NCI-H524 treated with DMSO at 0.1 percent for 48 hours (cell line): ENCODE results near the gene JUND.
"Not testable (repeated sequence)": the region's sequence is repeated elsewhere in the genome, so short reads cannot be mapped to it uniquely, and the experiment has no call there.

Experiments
- DNase-seq: peaks from one replicate; lab custom pipeline; 2025; lab: John Stamatoyannopoulos, UW

The JUND gene

DNA sequence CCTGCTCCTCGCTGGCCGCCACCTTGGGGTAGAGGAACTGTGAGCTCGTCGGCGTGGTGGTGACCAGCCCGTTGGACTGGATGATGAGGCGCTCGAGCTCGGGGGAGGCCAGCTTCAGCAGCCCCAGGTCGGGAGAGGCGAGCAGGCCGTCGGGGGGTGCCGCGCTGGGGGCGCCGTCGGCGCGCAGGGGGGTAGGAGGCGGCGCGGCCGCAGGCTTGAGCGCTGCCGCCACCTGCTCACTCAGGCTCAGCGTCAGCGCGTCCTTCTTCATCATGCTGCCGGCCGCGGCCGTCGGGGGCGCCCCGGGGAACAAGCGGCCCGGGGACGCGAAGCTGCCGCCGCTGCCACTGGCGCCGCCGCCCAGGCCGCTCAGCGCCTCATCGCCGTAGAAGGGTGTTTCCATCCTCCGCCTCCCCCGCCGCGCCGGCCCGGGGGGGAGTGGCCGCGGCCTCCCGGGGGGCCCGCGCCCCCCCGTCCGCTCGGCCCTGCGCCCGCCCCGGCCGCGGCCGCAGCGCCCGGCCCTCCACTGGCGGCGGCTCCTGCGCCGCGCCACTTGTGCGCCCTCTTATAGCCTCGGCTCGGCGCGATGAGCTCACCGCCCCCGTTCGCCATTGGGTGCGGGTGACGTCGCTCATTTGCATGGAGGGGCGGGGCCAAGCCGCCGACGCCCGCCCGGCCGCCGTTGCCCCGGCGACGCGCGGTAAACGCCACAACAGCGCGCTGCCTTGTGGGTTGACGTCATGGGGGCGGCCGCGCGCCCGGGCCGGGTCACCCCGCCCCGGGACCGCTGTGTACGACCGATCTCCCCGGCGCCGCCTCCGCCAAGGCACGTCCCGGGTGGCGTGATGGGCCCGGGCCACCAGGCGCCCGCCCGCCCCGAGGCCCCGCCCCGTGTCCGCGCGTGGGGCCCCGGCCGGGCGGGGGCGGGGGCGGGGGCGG is at the start of gene JUND:
JUND (minus strand) TSS at position 541 of the 939 bp plus-strand sequence; CDS start at position 403, 138 bp downstream.
- peak; percentile 42 for DNase-seq

- DNase-seq = no peak
Measured at GRCh38 chr19:18330868-18331267, 49.4 kb upstream of the JUND start.

- DNase-seq = no peak
Measured at GRCh38 chr19:18329035-18329376, 47.6 kb upstream of the JUND start.

GRCh38 chr19:18328340-18329034 is 47.1 kb upstream of the JUND start:
- peak; percentile 96 for DNase-seq

DNA sequence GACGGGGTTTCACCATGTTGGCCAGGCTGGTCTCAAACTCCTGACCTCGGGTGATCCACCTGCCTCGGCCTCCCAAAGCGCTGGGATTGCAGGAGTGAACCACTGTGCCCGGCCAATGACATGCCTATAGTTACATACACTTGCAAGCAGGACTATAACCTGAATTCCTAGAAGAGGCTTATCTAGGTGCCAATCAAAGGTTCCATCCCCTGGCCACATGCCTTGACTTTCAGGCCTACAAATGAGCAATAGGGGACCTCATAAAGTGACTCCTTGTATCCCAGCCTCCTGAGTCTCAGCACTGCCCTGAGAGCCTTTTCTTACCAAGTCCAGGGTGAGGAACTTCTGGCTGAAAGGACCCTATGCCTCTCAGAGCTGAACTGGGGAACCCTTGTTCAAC is 45.4 kb upstream of the JUND start:
- no peak for DNase-seq

DNA sequence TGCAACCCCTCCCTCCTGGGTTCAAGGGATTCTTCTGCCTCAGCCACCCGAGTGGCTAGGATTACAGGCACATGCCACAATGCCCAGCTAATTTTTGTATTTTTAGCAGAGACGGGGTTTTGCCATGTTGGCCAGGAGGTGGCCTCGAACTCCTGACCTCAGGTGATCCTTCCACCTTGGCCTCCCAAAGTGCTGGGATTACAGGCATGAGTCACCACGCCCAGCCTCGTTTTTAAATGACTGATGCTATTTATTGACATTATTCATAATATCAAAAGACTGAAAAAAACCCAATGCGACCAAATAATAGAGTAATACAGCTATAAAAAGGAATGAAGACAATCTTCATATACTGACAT is 42.9 kb upstream of the JUND start:
- not testable (repeated sequence) for DNase-seq

DNA sequence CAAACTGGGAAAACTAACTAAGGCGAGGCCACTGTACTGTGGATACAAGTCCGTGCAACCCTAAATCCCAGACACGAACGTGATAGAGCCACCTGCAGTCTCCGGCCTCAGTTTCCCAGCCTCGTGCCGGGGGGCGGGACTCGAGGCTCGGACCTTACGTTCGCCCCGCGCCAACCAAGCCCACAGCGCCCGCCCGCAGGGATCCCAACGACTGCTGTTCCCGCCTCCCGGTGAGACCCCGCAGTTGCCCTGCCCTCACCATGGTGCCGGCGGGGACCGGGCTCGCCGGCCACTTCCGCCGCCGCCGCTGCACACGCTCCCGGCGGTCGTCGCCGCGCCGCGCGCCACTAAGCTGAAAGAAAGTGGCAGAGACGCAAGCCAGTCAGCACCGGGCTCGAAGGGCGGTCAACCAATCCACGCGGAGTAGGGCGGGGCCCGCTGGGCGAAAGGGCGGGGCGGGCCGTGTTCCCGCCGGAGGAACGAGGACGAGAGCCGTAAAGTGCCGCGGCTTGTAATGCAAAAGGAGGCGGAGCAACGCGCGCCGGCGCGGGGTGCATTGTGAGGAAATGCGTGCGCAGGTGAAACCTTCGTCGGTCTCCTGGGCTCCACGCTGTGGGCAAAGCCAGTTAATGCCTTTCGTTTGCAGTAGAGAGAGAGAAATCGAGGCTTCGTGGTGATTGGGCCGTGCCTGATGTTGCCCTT is 41.5 kb upstream of the JUND start, which contains the start of gene LSM4:
LSM4 (minus strand) TSS at position 318 of the 702 bp plus-strand sequence; CDS start at position 262, 56 bp downstream.
- DNase-seq = peak; percentile 96

DNA sequence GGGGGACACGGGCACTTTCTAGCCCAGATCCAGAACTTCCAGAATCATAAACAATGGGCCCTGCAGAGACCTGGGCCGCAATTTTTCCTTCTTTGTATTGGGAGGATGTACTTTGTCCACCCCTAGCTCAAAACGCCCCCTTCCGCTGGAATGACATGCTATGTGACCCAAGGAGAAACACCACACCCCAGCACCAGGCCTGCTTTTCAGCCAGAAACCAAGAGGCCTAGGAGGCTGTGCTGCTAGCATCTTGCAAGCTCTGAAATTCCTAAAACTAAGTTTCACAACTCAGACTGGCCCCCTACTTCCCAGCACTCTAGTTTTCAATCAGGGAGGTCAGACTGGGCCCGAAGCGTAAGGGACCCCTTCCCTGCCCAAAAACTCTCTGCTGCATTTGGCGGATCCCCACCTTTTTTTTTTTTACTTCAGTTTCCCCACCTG is 40.9 kb upstream of the JUND start:
- no peak for DNase-seq

- no peak for DNase-seq
Measured at GRCh38 chr19:18321734-18322102, 40.3 kb upstream of the JUND start.

GRCh38 chr19:18320865-18321733 is 39.7 kb upstream of the JUND start:
- DNase-seq = no peak

- DNase-seq = no peak
Measured at GRCh38 chr19:18319591-18320135, 38.2 kb upstream of the JUND start.

DNA sequence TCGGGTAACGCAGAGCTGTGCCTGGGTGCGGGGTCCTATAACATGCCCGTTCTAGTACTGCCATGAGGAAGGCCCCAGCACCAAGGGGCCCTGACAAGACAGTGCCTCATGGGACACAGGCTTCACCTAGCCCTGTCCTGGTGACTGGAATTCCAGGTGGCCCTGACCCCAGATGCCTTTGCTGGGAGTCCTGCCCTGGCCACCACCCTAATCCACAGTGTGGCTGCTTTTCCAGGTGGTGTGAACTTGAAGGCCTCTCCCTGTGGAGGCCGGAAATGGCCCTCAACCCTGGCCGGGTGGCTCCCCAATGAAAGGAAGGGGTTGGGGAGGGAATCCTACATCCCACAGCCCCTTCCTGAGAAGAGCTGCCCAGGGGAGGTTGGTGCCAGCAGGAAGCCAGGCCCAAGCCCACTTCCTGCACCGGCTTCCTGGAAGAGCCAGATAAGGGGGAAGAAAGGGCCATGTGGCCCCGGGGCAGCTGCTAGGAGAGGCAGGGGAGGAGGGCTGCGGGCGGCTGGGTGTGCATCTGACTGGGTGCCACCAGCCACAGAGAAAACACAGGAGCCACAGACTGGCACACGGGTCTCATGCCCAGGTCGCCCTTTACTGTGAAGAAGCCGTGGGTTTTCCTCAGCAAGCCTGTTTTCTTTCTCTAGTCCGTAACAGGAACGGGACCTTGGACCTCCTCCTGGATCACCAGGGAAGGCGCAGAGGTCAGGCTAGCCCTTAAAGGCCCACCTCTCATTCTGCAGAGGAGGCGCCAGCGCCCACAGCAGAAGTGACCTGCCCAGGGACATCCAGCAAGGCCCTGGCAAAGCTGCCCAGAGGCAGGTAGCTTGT is 36.8 kb upstream of the JUND start:
- DNase-seq = no peak

- no peak for DNase-seq
Measured at GRCh38 chr19:18313398-18313797, 32.0 kb upstream of the JUND start.

DNA sequence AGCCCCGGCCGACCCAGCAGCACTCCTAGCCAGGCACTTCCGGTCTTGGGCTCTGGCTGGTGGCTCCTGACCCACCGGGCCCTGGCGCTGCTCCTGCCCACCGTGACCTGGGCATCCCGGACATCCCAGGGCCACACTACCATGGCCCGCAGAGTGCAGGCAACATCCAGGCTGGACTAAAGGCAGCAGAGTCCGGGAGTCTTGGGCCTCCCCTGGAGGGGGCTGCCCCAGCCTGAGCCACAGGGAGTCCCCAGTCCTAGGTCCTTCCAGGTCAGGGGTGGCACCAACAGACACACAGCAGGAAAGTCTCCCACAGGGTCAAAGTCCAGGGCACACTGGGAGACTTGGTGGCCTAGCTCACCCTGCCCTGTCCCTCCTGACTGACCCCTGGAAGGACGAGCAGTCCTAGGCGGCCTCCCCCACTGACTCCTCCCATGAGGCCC is 30.7 kb upstream of the JUND start:
- DNase-seq = no peak

GRCh38 chr19:18311502-18312091 is 30.2 kb upstream of the JUND start:
- no peak for DNase-seq

DNA sequence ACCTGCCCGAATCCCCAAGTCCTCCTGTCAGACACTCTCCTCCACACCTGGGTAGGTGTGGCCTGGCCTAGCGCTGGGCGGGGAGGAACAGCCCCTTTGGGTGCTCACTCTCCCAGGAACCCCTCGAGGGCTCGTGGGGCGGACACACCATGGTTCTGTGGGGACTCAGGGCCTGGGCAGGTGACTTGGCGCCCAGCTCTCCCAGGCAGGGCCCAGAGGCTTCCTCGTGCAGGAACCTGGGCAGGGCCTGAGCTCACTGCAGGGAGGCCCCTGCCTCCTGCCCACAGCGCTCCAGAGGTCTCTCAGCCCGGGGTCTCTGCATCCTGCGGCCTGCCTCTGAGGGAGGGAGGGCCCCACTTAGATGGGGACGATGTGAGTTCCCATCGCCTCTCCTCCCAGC is 29.5 kb upstream of the JUND start:
- no peak for DNase-seq

DNA sequence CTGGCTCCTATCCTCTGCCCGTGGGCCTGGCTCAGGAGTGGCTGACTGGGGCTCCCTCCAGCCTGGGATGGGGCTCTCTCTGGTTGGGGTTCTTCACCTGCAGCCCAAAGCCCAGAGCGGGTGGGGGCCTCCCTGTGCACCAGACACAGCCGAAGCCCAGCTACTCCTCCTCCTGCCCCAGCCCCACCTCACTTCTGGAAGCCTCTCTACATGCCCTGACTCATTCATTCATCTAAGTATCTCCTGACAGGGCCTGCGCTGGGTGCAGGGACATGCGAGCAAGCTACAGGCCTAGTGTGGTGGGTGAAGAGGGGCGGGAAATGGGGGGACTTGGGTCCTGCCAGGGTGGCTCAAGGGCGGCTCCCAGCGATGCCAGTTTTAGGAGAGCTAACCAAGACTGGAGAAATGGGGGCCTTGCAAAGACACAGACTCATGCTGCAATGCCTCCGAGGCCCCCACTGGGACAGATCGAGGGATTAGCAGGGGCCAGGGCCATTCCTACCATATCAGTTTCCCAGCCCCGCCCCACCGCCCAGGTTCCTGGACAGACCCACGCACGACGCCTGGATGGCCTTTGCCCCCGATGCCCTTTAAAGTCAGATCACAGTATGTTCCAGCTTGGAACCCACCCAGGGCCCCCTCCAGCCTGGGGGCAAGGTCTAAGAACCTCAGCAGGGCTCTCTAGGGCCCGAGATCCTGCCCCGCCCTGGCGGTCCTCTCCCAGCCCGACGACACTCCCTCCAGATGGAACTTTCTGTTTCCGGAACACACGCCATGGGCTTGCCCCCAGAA is 28.9 kb upstream of the JUND start:
- no peak for DNase-seq

DNA sequence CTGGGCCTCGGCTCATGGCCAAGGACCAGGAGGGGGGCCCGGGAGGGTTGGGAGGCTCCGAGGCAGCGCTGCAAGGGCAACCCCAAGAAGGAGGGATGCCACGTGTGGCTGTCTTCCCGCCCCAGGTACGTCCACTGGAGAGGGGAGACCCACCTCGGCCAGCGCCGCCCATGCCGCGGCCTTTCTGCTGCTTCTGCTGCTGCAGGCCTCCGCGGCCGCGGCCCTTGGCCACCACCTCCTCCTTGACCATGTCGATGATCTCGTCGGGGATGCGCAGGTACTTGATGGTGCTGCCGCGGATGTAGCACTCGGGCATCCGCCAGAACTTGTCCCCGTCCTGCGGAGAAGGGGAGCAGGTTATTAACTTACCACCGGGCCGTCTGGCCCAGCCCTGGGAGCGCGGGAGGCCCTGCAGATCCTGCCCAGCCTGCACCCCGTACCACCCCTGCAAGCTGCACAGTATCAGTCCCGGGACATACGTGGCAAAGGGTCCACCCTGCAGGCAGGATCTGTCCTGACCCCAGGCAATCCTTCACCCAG is 28.2 kb upstream of the JUND start:
- no peak for DNase-seq

- no peak for DNase-seq
Measured at GRCh38 chr19:18308948-18309325, 27.5 kb upstream of the JUND start.
